ENCODE results near the gene USP7. TPM values are rescaled to one million over a fixed set of nuclear protein-coding genes. Genes with fewer than 3 reads are reported as not detected.

The USP7 gene
- total RNA-seq, 1 donor from 2014 or later = 57.9 TPM

DNA sequence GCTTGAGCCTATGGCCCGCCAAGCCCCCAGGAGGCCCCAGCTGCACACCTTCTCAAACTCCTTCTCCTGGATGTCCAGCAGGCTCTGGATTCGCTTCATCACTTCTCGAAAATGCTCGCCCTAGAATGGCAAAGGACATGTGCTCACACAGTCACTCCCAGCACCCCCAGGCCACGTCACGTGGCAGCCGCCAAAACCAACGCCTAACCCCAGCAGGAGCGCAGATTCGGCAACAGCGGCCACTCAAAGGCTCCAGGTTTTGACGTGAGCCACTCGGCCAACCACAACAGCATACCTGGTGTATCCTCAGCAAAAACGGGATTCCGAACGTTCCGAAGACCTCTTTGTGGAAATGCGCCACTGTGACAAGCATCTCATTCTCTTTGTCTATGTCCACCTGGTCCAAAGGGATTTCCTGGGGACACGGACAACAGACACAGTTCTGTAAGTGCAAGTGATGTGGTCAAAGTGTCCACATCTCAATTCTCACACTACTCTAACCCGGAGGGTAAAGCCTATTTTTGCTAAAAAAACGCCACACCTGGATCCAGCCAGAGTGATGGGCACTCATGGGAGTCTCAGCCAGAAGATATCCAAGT is 68.9 kb downstream of the USP7 start:
- Histone ChIP-seq H3K4me1 (ENCODE audit: control insufficient read depth in 3 of 3, insufficient read depth in 3 of 3, low read length in 3 of 3) (peaks cover 0 to 5% (median 4%) of the 10 kb centered on the region in 3 donors), H3K9ac (ENCODE audit: low read depth in 1 of 3, low read length in 3 of 3) (no peak overlapping the region), H3K27ac (ENCODE audit: low read depth, low read length) (no peak overlapping the region), H3K9me3 (ENCODE audit: control insufficient read depth in 3 of 3, low read length in 3 of 3) (no peaks in the 10 kb centered on the region), H3K4me3 (ENCODE audit: low read length in 3 of 3) (no peak overlapping the region), H3K36me3 (ENCODE audit: control insufficient read depth in 3 of 3, insufficient read depth in 3 of 3, low read length in 3 of 3) (peaks cover 67 to 90% (median 81%) of the 10 kb centered on the region in 3 donors), H3K27me3 (ENCODE audit: control insufficient read depth in 3 of 3, insufficient read depth in 3 of 3, low read length in 3 of 3) (no peaks in the 10 kb centered on the region)

DNA sequence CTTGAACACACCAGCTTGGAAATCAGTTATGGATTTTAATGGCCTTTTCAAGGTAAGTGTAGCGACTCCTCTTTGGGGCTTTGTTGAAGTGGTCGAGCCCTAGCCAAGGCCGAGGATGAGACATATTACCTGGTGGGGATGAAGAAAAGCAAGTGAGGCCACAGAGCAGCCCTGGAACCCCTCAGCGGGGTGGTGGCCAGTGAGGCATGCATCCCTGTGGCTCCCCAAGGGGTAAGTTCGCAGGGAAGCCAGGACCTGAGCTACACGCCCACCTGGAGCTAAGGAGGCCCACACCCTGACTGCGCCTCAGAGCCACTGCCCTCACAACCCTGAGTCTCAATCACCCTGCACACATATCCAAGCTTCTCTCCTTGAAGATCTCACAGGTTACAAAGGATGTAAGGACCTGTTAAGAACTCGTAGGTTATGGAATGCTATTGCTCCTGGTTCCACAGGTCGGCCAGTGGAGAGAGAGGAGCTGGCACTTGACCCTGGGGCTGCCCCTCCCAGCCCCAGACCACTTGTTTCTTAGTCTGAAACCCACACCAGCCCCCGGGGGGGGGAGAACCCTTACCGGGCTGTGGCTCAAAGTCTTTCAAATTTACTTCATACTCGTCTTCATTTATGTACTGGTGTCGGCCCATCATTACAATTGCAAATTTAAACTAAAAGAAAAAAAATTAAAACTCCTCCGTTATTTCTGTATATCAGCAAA is 69.6 kb downstream of the USP7 start:
- H3K9me3 ChIP-seq (ENCODE audit: control insufficient read depth in 3 of 3, low read length in 3 of 3) = no peaks in the 10 kb centered on the region
- H3K9ac ChIP-seq (ENCODE audit: low read depth in 1 of 3, low read length in 3 of 3) = no peak overlapping the region
- no peak overlapping the region for H3K4me3 ChIP-seq (ENCODE audit: low read length in 3 of 3)
- peaks cover 64 to 89% (median 77%) of the 10 kb centered on the region in 3 donors for H3K36me3 ChIP-seq (ENCODE audit: control insufficient read depth in 3 of 3, insufficient read depth in 3 of 3, low read length in 3 of 3)
- no peak overlapping the region for H3K27ac ChIP-seq (ENCODE audit: low read depth, low read length)
- H3K4me1 ChIP-seq (ENCODE audit: control insufficient read depth in 3 of 3, insufficient read depth in 3 of 3, low read length in 3 of 3) = peaks cover 0 to 5% (median 4%) of the 10 kb centered on the region in 3 donors
- H3K27me3 ChIP-seq (ENCODE audit: control insufficient read depth in 3 of 3, insufficient read depth in 3 of 3, low read length in 3 of 3) = no peaks in the 10 kb centered on the region

DNA sequence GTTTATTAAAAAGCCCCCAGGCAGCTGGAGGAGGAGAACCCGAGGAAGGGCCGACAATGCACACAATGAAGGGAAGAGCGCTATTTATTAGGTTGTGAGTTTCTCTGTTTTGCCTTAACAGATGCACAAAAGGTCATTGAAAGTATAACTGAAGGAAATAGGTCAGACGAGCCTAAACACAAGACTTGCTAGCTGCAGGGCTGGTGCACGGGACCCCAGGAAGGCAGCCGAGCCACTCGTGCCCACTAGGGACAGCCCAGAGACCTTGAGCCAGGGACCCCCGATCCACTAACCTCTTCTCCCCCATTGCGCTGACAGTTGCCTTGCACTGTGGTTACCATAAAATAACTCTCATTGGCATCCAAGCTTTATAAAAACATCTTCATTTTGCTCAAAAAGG is 70.3 kb downstream of the USP7 start:
- H3K36me3 ChIP-seq (ENCODE audit: control insufficient read depth in 3 of 3, insufficient read depth in 3 of 3, low read length in 3 of 3) = peaks cover 58 to 82% (median 70%) of the 10 kb centered on the region in 3 donors
- H3K4me3 ChIP-seq (ENCODE audit: low read length in 3 of 3) = no peak overlapping the region
- no peaks in the 10 kb centered on the region for H3K27me3 ChIP-seq (ENCODE audit: control insufficient read depth in 3 of 3, insufficient read depth in 3 of 3, low read length in 3 of 3)
- H3K9ac ChIP-seq (ENCODE audit: low read depth in 1 of 3, low read length in 3 of 3) = no peak overlapping the region
- peaks cover under 1 to 8% (median 4%) of the 10 kb centered on the region in 3 donors for H3K4me1 ChIP-seq (ENCODE audit: control insufficient read depth in 3 of 3, insufficient read depth in 3 of 3, low read length in 3 of 3)
- H3K9me3 ChIP-seq (ENCODE audit: control insufficient read depth in 3 of 3, low read length in 3 of 3) = no peaks in the 10 kb centered on the region
- no peak overlapping the region for H3K27ac ChIP-seq (ENCODE audit: low read depth, low read length)

DNA sequence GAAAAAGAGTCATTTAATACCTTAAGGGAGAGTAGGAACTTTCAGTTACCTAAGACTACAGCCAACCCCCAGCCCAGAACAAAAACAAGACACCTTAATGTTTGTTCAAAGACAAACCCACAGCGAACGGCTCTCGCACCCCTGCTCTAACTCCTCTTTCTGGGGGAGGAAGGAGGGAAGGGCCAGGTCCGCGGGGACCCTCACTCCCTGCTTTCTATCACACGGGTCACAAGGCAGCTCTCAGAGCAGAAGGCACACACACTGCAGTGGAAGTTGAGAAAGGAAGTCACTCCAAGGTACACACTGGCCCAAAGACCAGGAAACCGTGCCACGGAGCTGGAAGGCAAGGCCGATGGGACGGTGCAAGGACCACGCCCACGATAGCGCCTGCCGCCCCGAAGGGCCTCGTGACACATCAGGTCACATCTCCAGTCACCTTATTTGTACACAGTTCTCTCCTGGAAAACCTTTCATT is 71.6 kb downstream of the USP7 start:
- Histone ChIP-seq H3K36me3 (ENCODE audit: control insufficient read depth in 3 of 3, insufficient read depth in 3 of 3, low read length in 3 of 3) (peaks cover 52 to 74% (median 59%) of the 10 kb centered on the region in 3 donors), H3K4me1 (ENCODE audit: control insufficient read depth in 3 of 3, insufficient read depth in 3 of 3, low read length in 3 of 3) (peaks cover 12 to 20% (median 17%) of the 10 kb centered on the region in 3 donors), H3K27ac (ENCODE audit: low read depth, low read length) (peak overlapping the region; percentile 19), H3K27me3 (ENCODE audit: control insufficient read depth in 3 of 3, insufficient read depth in 3 of 3, low read length in 3 of 3) (no peaks in the 10 kb centered on the region), H3K9me3 (ENCODE audit: control insufficient read depth in 3 of 3, low read length in 3 of 3) (no peaks in the 10 kb centered on the region), H3K9ac (ENCODE audit: low read depth in 1 of 3, low read length in 3 of 3) (no peak overlapping the region), H3K4me3 (ENCODE audit: low read length in 3 of 3) (no peak overlapping the region)

DNA sequence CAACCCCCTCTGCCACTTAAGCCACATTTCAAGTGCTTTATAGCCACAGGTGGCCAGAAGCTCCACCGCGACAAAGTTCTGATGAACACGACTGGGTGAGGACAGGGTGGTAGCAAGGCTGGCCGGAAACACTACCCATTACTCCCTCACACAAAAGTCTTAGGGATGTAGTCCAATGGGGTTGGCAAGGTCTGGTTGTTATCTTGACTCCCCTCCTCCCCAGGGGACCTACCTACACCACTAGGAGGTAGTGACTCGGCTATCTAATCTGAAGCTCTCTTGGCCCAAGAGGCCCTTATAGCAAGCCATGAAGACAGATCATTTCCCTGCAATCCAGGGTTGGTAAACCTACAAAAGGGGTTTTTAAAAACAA is 73.2 kb downstream of the USP7 start:
- H3K36me3 ChIP-seq (ENCODE audit: control insufficient read depth in 3 of 3, insufficient read depth in 3 of 3, low read length in 3 of 3) = peaks cover 44 to 61% (median 49%) of the 10 kb centered on the region in 3 donors
- no peak overlapping the region for H3K27ac ChIP-seq (ENCODE audit: low read depth, low read length)
- no peak overlapping the region for H3K9ac ChIP-seq (ENCODE audit: low read depth in 1 of 3, low read length in 3 of 3)
- no peaks in the 10 kb centered on the region for H3K9me3 ChIP-seq (ENCODE audit: control insufficient read depth in 3 of 3, low read length in 3 of 3)
- H3K4me3 ChIP-seq (ENCODE audit: low read length in 3 of 3) = no peak overlapping the region
- peaks cover 0 to 3% (median 0%) of the 10 kb centered on the region in 3 donors for H3K27me3 ChIP-seq (ENCODE audit: control insufficient read depth in 3 of 3, insufficient read depth in 3 of 3, low read length in 3 of 3)
- peaks cover 20 to 35% (median 28%) of the 10 kb centered on the region in 3 donors for H3K4me1 ChIP-seq (ENCODE audit: control insufficient read depth in 3 of 3, insufficient read depth in 3 of 3, low read length in 3 of 3)

DNA sequence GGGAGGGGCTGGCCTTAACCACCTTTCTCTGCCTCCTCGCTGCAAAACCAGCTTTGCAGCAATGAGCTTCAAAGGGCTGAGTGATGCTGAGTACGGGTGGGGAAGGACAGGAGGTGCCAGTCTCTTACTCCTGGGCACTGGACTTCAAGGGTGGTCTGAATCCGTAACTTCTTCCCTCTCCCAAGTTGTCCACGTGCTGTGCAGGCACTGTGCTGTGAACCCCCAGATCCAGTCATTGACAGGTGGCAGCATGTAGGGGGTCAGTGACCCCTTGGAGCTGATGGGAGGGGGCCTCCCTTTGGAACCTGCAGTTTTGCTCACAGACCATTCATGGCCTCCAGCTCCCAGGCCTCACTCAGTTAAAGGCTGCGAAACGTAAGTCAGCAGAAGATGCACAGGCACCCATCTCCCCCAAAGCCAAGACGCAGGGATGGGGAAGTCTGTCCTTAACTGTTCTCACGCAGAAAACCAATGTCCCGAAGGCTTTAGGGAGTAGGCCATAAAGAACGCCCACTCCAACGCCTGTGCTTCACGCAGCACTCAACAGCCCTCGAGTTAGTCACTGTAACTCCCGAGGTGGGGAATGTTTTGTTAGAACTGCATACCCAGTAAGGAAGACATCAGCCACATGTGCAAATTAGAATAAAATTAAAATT is 73.7 kb downstream of the USP7 start:
- H3K36me3 ChIP-seq (ENCODE audit: control insufficient read depth in 3 of 3, insufficient read depth in 3 of 3, low read length in 3 of 3) = peaks cover 39 to 56% (median 44%) of the 10 kb centered on the region in 3 donors
- H3K9me3 ChIP-seq (ENCODE audit: control insufficient read depth in 3 of 3, low read length in 3 of 3) = no peaks in the 10 kb centered on the region
- H3K4me1 ChIP-seq (ENCODE audit: control insufficient read depth in 3 of 3, insufficient read depth in 3 of 3, low read length in 3 of 3) = peaks cover 23 to 40% (median 33%) of the 10 kb centered on the region in 3 donors
- peaks cover 0 to 3% (median 0%) of the 10 kb centered on the region in 3 donors for H3K27me3 ChIP-seq (ENCODE audit: control insufficient read depth in 3 of 3, insufficient read depth in 3 of 3, low read length in 3 of 3)
- H3K9ac ChIP-seq (ENCODE audit: low read depth in 1 of 3, low read length in 3 of 3) = no peak overlapping the region
- H3K4me3 ChIP-seq (ENCODE audit: low read length in 3 of 3) = no peak overlapping the region
- H3K27ac ChIP-seq (ENCODE audit: low read depth, low read length) = no peak overlapping the region

DNA sequence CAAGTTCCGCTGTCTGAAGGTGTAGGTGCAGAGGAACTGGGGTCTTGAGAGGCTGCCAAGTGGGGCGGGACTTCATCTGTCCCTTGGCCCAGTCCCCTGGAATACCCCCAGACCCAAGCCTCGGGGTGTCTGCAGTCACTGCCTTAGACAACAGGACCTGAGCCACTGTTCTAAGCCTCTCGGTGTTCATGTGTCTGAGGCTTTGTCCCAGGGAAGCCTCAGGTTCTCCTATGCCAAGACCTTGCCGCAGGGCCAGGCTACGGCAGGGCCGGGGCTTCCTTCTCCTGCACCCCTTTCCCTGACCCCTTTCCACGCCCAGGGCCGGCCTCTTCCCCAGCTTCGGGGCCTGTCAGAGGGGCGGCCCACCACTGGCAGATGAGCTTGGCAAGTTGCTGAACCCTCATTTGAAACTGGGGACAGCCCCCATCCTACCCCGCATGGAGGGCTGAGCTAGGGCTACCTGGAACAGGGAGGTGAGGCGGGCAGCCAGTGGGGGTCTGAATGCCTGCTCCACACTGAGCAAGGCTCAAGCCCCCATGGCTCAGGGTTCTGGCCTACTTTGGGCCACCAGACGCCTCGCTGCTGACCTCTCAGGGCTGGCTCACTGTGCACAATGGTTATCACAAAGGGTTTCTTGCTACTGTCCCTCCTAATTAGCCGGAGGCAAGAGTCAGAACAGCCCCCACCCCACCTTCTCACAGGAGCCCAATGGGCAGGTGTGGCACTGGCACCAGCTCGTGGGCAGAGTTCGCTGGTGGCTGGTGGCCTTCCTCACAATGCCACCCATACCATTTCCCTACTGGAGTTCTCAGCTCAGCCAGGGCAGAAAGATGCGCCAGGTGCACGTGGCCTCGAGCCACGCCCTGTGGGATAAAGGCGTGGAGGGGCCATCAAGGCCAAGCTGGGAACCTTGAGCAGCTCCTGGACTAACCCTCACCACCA is 74.5 kb downstream of the USP7 start:
- Histone ChIP-seq H3K36me3 (ENCODE audit: control insufficient read depth in 3 of 3, insufficient read depth in 3 of 3, low read length in 3 of 3) (peaks cover 32 to 48% (median 36%) of the 10 kb centered on the region in 3 donors), H3K9me3 (ENCODE audit: control insufficient read depth in 3 of 3, low read length in 3 of 3) (no peaks in the 10 kb centered on the region), H3K9ac (ENCODE audit: low read depth in 1 of 3, low read length in 3 of 3) (no peak overlapping the region), H3K4me3 (ENCODE audit: low read length in 3 of 3) (no peak overlapping the region), H3K4me1 (ENCODE audit: control insufficient read depth in 3 of 3, insufficient read depth in 3 of 3, low read length in 3 of 3) (peaks cover 23 to 48% (median 41%) of the 10 kb centered on the region in 3 donors), H3K27ac (ENCODE audit: low read depth, low read length) (no peak overlapping the region), H3K27me3 (ENCODE audit: control insufficient read depth in 3 of 3, insufficient read depth in 3 of 3, low read length in 3 of 3) (peaks cover 0 to 3% (median 0%) of the 10 kb centered on the region in 3 donors)

DNA sequence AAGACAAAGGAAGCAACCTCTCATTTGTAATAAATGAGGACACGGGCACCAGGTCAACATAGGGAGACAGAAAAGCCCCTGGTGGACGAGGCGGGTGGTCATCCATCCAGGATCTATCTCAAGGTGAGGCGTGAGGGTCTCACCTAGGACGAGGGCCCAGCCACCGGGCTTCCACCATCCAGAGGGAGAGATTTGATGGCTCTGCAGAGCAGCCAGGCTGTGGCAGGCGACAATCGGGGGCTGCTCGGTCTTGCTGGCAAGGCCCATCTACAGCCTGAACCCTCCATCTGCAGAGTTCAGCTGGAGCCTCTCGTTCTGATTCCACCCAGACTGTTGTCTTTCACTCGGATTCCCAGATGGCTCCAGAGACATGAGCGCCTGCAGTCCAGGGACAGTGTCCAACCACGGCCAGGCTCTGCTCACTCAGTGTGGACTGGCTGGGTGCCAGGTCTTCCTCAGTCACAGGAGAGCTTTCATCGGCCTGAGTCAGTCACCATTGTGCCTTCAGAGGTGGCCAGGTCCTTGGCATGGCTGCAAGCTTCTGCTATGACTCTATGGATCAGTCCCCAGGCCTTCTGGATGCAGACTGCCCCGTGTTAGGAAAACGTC is 75.7 kb downstream of the USP7 start:
- H3K9me3 ChIP-seq (ENCODE audit: control insufficient read depth in 3 of 3, low read length in 3 of 3) = no peaks in the 10 kb centered on the region
- H3K27ac ChIP-seq (ENCODE audit: low read depth, low read length) = no peak overlapping the region
- peaks cover 0 to 6% (median 4%) of the 10 kb centered on the region in 3 donors for H3K27me3 ChIP-seq (ENCODE audit: control insufficient read depth in 3 of 3, insufficient read depth in 3 of 3, low read length in 3 of 3)
- H3K9ac ChIP-seq (ENCODE audit: low read depth in 1 of 3, low read length in 3 of 3) = peak overlapping the region in 1 of 3 donors; percentile 16
- peaks cover 23 to 51% (median 40%) of the 10 kb centered on the region in 3 donors for H3K4me1 ChIP-seq (ENCODE audit: control insufficient read depth in 3 of 3, insufficient read depth in 3 of 3, low read length in 3 of 3)
- peaks cover 23 to 37% (median 25%) of the 10 kb centered on the region in 3 donors for H3K36me3 ChIP-seq (ENCODE audit: control insufficient read depth in 3 of 3, insufficient read depth in 3 of 3, low read length in 3 of 3)
- no peak overlapping the region for H3K4me3 ChIP-seq (ENCODE audit: low read length in 3 of 3)

DNA sequence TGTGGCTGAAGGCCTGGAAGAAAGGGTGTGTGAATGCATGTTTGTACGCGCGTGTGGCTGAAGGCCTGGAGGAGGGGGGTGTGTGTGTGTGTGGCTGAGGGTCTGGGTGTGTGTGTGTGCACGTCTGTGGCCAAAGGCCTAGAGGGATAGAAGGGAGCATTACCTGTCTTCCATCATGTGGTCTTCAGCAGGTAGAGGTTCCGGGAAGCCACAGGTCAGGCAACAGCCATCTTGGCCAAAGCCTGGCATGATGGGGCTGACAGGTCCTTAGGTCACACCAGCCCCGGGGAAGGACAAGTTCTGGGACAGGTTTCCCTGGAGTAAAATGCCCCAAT is 76.3 kb downstream of the USP7 start:
- no peak overlapping the region for H3K4me3 ChIP-seq (ENCODE audit: low read length in 3 of 3)
- peaks cover 23 to 51% (median 40%) of the 10 kb centered on the region in 3 donors for H3K4me1 ChIP-seq (ENCODE audit: control insufficient read depth in 3 of 3, insufficient read depth in 3 of 3, low read length in 3 of 3)
- H3K9me3 ChIP-seq (ENCODE audit: control insufficient read depth in 3 of 3, low read length in 3 of 3) = no peaks in the 10 kb centered on the region
- peak overlapping the region in 1 of 3 donors; percentile 16 for H3K9ac ChIP-seq (ENCODE audit: low read depth in 1 of 3, low read length in 3 of 3)
- H3K27me3 ChIP-seq (ENCODE audit: control insufficient read depth in 3 of 3, insufficient read depth in 3 of 3, low read length in 3 of 3) = peaks cover 2 to 6% (median 6%) of the 10 kb centered on the region in 3 donors
- peaks cover 23 to 37% (median 24%) of the 10 kb centered on the region in 3 donors for H3K36me3 ChIP-seq (ENCODE audit: control insufficient read depth in 3 of 3, insufficient read depth in 3 of 3, low read length in 3 of 3)
- no peak overlapping the region for H3K27ac ChIP-seq (ENCODE audit: low read depth, low read length)

All from skeletal muscle tissue (tissue), 4 donors.